OCI-LY1 (cell line): Measurements from ENCODE around the gene OXSR1.

Experiments
- H2AFZ ChIP-seq: fragments of 200-600 bp; sonication (generic), shearing (Covaris generic); 2 replicates; pipeline ENCODE4 v1.6.0; 2014; ENCODE audit warnings: antibody characterized with exemption, mild to moderate bottlenecking, low read length
- H3F3A ChIP-seq: fragments of 200-600 bp; sonication (generic), shearing (Covaris generic); 2 replicates; pipeline ENCODE4 v1.6.0; 2014; ENCODE audit warnings: mild to moderate bottlenecking, antibody characterized with exemption, low read length, moderate library complexity; ENCODE audit not compliant: insufficient read depth
- H3K27ac ChIP-seq: fragments of 200-600 bp; sonication (generic); 2 replicates; pipeline ENCODE4 v1.5.1; 2014; ENCODE audit warnings: low read length, mixed run types, mild to moderate bottlenecking, low read depth; ENCODE audit not compliant: poor library complexity, severe bottlenecking
- H3K27me3 ChIP-seq: fragments of 200-600 bp; sonication (generic); 2 replicates; pipeline ENCODE4 v1.6.0; 2014; ENCODE audit warnings: antibody characterized with exemption, mild to moderate bottlenecking, low read length, moderate library complexity; ENCODE audit not compliant: insufficient read depth
- H3K36me3 ChIP-seq: fragments of 200-600 bp; sonication (generic); 2 replicates; pipeline ENCODE4 v1.6.1; 2014; ENCODE audit warnings: mild to moderate bottlenecking, antibody characterized with exemption, low read length, moderate library complexity, mixed read lengths; ENCODE audit not compliant: insufficient read depth
- H3K4me1 ChIP-seq: fragments of 200-600 bp; sonication (generic); 2 replicates; pipeline ENCODE4 v1.5.1; 2014; ENCODE audit warnings: mild to moderate bottlenecking, low read length, moderate library complexity; ENCODE audit not compliant: insufficient read depth, severe bottlenecking
- H3K4me2 ChIP-seq: fragments of 200-600 bp; sonication (generic), shearing (Covaris generic); 2 replicates; pipeline ENCODE4 v1.6.1; 2014; ENCODE audit warnings: low read length
- H3K4me3 ChIP-seq: fragments of 200-600 bp; sonication (generic); 2 replicates; pipeline ENCODE4 v1.5.1; 2014; ENCODE audit warnings: low read length, low read depth, mild to moderate bottlenecking, mixed read lengths; ENCODE audit not compliant: poor library complexity, severe bottlenecking
- H3K79me2 ChIP-seq: fragments of 200-600 bp; shearing (Covaris generic); 2 replicates; pipeline ENCODE4 v1.6.1; 2016; ENCODE audit warnings: mixed run types, low read length, mixed read lengths; ENCODE audit not compliant: insufficient read depth
- H3K9ac ChIP-seq: fragments of 200-600 bp; sonication (generic), shearing (Covaris generic); 2 replicates; pipeline ENCODE4 v1.6.1; 2014; ENCODE audit warnings: mild to moderate bottlenecking, low read length, mixed read lengths
- H3K9me2 ChIP-seq: fragments of 200-600 bp; sonication (generic), shearing (Covaris generic); 2 replicates; pipeline ENCODE4 v1.6.1; 2014; ENCODE audit warnings: low read depth, mild to moderate bottlenecking, low read length, mixed read lengths
- H3K9me3 ChIP-seq: fragments of 200-600 bp; shearing (Covaris generic); 2 replicates; pipeline ENCODE4 v1.6.1; 2014; ENCODE audit warnings: low read length, mixed read lengths
- H4K20me1 ChIP-seq: fragments of 200-600 bp; sonication (generic), shearing (Covaris generic); 2 replicates; pipeline ENCODE4 v1.6.0; 2016; ENCODE audit warnings: mild to moderate bottlenecking, low read length; ENCODE audit not compliant: insufficient read depth
- EZH2 ChIP-seq: fragments of 200-600 bp; sonication (generic), shearing (Covaris generic); IDR thresholded peaks from 2 replicates; pipeline ENCODE4 v1.8.0; 2017; ENCODE audit warnings: borderline replicate concordance, mixed run types, mild to moderate bottlenecking, antibody characterized with exemption, low read length, moderate library complexity, mixed read lengths
- TF ChIP-seq, protein P1 (sequence below): fragments of 200-600 bp; sonication (generic), shearing (Covaris generic); IDR thresholded peaks from 2 replicates; pipeline ENCODE4 v1.5.1; 2017; ENCODE audit warnings: mild to moderate bottlenecking, antibody characterized with exemption, low read length, moderate library complexity, mixed read lengths

OXSR1 gene

DNA sequence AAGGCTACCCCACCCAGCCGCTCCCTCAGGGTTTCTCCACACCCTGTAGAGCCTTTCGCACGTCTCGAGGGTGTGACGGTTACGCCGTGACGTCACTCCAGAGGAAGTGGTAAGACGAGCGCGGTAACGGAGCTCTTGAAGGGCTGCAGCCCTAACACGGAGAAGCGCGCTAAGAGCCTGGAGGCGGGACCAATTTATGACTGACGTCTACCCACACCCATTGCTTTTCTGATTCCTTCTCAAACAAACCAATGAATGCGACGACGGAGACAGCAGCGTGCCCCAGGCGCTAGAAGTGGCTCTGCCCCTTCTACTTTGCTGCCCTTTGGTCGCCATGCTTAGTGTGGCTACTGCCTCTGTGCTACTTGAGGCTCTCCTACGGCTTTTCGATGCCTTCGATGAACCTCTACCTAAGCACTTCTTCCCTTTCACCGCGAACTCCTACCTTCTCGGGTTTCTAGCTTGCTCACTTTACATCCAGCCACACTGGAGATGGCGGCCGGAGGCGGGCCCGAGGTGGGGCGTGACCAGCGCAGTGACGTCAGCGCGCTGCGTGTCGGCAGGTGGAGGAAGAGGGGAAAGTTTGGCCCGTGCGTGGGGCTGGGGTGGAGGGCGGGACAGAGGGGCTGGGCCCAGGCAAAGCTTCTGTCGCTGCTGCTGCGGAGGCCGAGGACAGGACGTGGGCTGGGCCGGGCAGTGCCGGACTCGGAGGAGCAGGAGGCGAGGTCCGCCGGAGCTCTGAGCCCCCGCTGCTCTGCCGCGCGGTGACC is at the start of gene OXSR1:
Gene OXSR1, plus strand, starts transcription at position 586 of the 770 bp plus-strand sequence. CDS start 340 bp downstream, outside the sequence.
- Histone ChIP-seq H3K4me1 (peaks cover 45% of the 10 kb centered on the region), H3K9me3 (no peaks in the 10 kb centered on the region), H2AFZ (no peak within 1 kb of the TSS), H3K4me3 (peak within 1 kb of the TSS; percentile 90), H3F3A (no peaks in the 10 kb centered on the region), H3K79me2 (peaks cover 43% of the 10 kb centered on the region), H4K20me1 (no peaks in the 10 kb centered on the region), H3K9ac (peak within 1 kb of the TSS; percentile 95), H3K27ac (peak within 1 kb of the TSS; percentile 87), H3K36me3 (no peaks in the 10 kb centered on the region), H3K9me2 (no peaks in the 10 kb centered on the region), H3K4me2 (peak within 1 kb of the TSS; percentile 79), H3K27me3 (no peaks in the 10 kb centered on the region)
- TF ChIP-seq, protein P1, sequence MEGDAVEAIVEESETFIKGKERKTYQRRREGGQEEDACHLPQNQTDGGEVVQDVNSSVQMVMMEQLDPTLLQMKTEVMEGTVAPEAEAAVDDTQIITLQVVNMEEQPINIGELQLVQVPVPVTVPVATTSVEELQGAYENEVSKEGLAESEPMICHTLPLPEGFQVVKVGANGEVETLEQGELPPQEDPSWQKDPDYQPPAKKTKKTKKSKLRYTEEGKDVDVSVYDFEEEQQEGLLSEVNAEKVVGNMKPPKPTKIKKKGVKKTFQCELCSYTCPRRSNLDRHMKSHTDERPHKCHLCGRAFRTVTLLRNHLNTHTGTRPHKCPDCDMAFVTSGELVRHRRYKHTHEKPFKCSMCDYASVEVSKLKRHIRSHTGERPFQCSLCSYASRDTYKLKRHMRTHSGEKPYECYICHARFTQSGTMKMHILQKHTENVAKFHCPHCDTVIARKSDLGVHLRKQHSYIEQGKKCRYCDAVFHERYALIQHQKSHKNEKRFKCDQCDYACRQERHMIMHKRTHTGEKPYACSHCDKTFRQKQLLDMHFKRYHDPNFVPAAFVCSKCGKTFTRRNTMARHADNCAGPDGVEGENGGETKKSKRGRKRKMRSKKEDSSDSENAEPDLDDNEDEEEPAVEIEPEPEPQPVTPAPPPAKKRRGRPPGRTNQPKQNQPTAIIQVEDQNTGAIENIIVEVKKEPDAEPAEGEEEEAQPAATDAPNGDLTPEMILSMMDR = no peak

- Histone ChIP-seq H3K4me3 (no peak overlapping the region), H3K4me2 (no peak overlapping the region), H3K9me2 (no peaks in the 10 kb centered on the region), H3F3A (no peaks in the 10 kb centered on the region), H3K27me3 (no peaks in the 10 kb centered on the region), H3K27ac (no peak overlapping the region), H3K9ac (no peak overlapping the region), H3K36me3 (no peaks in the 10 kb centered on the region), H3K79me2 (no peaks in the 10 kb centered on the region), H4K20me1 (no peaks in the 10 kb centered on the region), H3K9me3 (no peaks in the 10 kb centered on the region), H3K4me1 (no peaks in the 10 kb centered on the region), H2AFZ (no peak overlapping the region)
- TF ChIP-seq EZH2 = no peak
- TF ChIP-seq, protein P1 = no peak
These were observed 49.5 kb upstream of the OXSR1 start for GRCh38 chr3:38115645-38116427.

GRCh38 chr3:38116471-38117162 is 48.7 kb upstream of the OXSR1 start:
- no peaks in the 10 kb centered on the region for H3K9me2 ChIP-seq
- H3F3A ChIP-seq = no peaks in the 10 kb centered on the region
- H3K4me3 ChIP-seq = no peak overlapping the region
- no peaks in the 10 kb centered on the region for H3K9me3 ChIP-seq
- no peaks in the 10 kb centered on the region for H3K36me3 ChIP-seq
- TF ChIP-seq, protein P1 = peak; percentile 15; the same call in 1 of the 2 replicates
- TF ChIP-seq EZH2 = no peak
- H4K20me1 ChIP-seq = no peaks in the 10 kb centered on the region
- H3K27ac ChIP-seq = no peak overlapping the region
- no peak overlapping the region for H3K4me2 ChIP-seq
- no peaks in the 10 kb centered on the region for H3K4me1 ChIP-seq
- no peaks in the 10 kb centered on the region for H3K27me3 ChIP-seq
- no peaks in the 10 kb centered on the region for H3K79me2 ChIP-seq
- no peak overlapping the region for H2AFZ ChIP-seq
- no peak overlapping the region for H3K9ac ChIP-seq
